PFSK-1 (cell line): ENCODE measurements around the gene QSER1.

Source experiments
- POLR2AphosphoS5 ChIP-seq: IDR thresholded peaks from 2 replicates; pipeline ENCODE4 v1.6.1; 2012; ENCODE audit warnings: low read depth, mild to moderate bottlenecking, control low read depth, low read length, moderate library complexity
- TAF1 ChIP-seq: IDR thresholded peaks from 2 replicates; pipeline ENCODE4 v1.6.1; 2012; ENCODE audit warnings: low read length, control low read depth, borderline replicate concordance; ENCODE audit not compliant: insufficient read depth

GRCh38 chr11:32919338-32919737 lies 26.7 kb downstream of the QSER1 start:
- TF ChIP-seq TAF1, result no peak
- TF ChIP-seq POLR2AphosphoS5, result no peak
